Measurements from ENCODE around the gene STRN. TPM values are rescaled to one million over a fixed set of nuclear protein-coding genes. Genes with fewer than 3 reads are reported as not detected.
"Not testable (repeated sequence)": the region's sequence is repeated elsewhere in the genome, so short reads cannot be mapped to it uniquely, and the experiment has no call there.

STRN gene
- polyA plus RNA-seq, 3 donors, result 2.7 to 7.4 (median 5.6) TPM

- 92 to 98% (median 95%) methylated on average over 10 of the region's 10 CpGs for WGBS, 3 donors
- not testable (repeated sequence) for H3K27ac ChIP-seq (ENCODE audit: low read depth, low read length)
Measured at GRCh38 chr2:36922629-36923028, 43.7 kb downstream of the STRN start.

GRCh38 chr2:36921984-36922383, 44.4 kb downstream of the STRN start:
- WGBS, 3 donors, result 80 to 98% (median 88%) methylated on average over 3 of the region's 3 CpGs
- H3K27ac ChIP-seq (ENCODE audit: low read depth, low read length), result no peak overlapping the region

- no peak overlapping the region for H3K27ac ChIP-seq (ENCODE audit: low read depth, low read length)
- WGBS, 3 donors, result 82 to 94% (median 91%) methylated on average over 7 of the region's 7 CpGs
Measured at GRCh38 chr2:36919041-36919837, 47.1 kb downstream of the STRN start.

GRCh38 chr2:36918307-36918706, 48.0 kb downstream of the STRN start:
- H3K27ac ChIP-seq (ENCODE audit: low read depth, low read length), result no peak overlapping the region

GRCh38 chr2:36915627-36916026, 50.7 kb downstream of the STRN start:
- WGBS, 3 donors, result 90 to 97% (median 96%) methylated on average over 1 of the region's 1 CpG
- no peak overlapping the region for H3K27ac ChIP-seq (ENCODE audit: low read depth, low read length)

GRCh38 chr2:36912695-36913094, 53.6 kb downstream of the STRN start:
- H3K27ac ChIP-seq (ENCODE audit: low read depth, low read length), result no peak overlapping the region

GRCh38 chr2:36911012-36911411, 55.3 kb downstream of the STRN start:
- no peak overlapping the region for H3K27ac ChIP-seq (ENCODE audit: low read depth, low read length)

GRCh38 chr2:36906277-36906676, 60.1 kb downstream of the STRN start:
- 96 to 99% (median 97%) methylated on average over 4 of the region's 4 CpGs for WGBS, 3 donors
- no peak overlapping the region for H3K27ac ChIP-seq (ENCODE audit: low read depth, low read length)

GRCh38 chr2:36904636-36905035, 61.7 kb downstream of the STRN start:
- no peak overlapping the region for H3K27ac ChIP-seq (ENCODE audit: low read depth, low read length)
- 81 to 96% (median 91%) methylated on average over 6 of the region's 6 CpGs for WGBS, 3 donors

GRCh38 chr2:36902385-36903120, 63.8 kb downstream of the STRN start:
- WGBS, 3 donors, result 70 to 93% (median 82%) methylated on average over 5 of the region's 5 CpGs
- no peak overlapping the region for H3K27ac ChIP-seq (ENCODE audit: low read depth, low read length)

- WGBS, 3 donors, result 60 to 93% (median 84%) methylated on average over 7 of the region's 7 CpGs
- H3K27ac ChIP-seq (ENCODE audit: low read depth, low read length), result no peak overlapping the region
Measured at GRCh38 chr2:36892805-36893204, 73.5 kb downstream of the STRN start.

GRCh38 chr2:36889795-36890194, 76.5 kb downstream of the STRN start:
- no peak overlapping the region for H3K27ac ChIP-seq (ENCODE audit: low read depth, low read length)
- 62 to 93% (median 64%) methylated on average over 4 of the region's 4 CpGs for WGBS, 3 donors

GRCh38 chr2:36887095-36887494, 79.2 kb downstream of the STRN start:
- 97 to 98% (median 97%) methylated on average over 9 of the region's 9 CpGs for whole genome bisulfite sequencing, 3 donors

GRCh38 chr2:36886664-36887063, 79.7 kb downstream of the STRN start:
- WGBS, 3 donors, result 89 to 95% (median 94%) methylated on average over 1 of the region's 1 CpG
- no peak overlapping the region for H3K27ac ChIP-seq (ENCODE audit: low read depth, low read length)

More at GRCh38 chr2:36887095-36887494, 79.2 kb downstream of the STRN start:
- H3K27ac ChIP-seq (ENCODE audit: low read depth, low read length), result not testable (repeated sequence)

GRCh38 chr2:36885605-36886004, 80.7 kb downstream of the STRN start:
- 89 to 94% (median 92%) methylated on average over 3 of the region's 3 CpGs for whole genome bisulfite sequencing, 3 donors
- H3K27ac ChIP-seq (ENCODE audit: low read depth, low read length), result no peak overlapping the region

GRCh38 chr2:36882532-36882931, 83.8 kb downstream of the STRN start:
- WGBS, 3 donors, result 92 to 100% (median 97%) methylated on average over 3 of the region's 3 CpGs
- no peak overlapping the region for H3K27ac ChIP-seq (ENCODE audit: low read depth, low read length)

GRCh38 chr2:36881816-36882215, 84.5 kb downstream of the STRN start:
- no peak overlapping the region for H3K27ac ChIP-seq (ENCODE audit: low read depth, low read length)
- WGBS, 3 donors, result 47 to 100% (median 96%) methylated on average over 1 of the region's 1 CpG

GRCh38 chr2:36878429-36878828, 87.9 kb downstream of the STRN start:
- 95 to 97% (median 95%) methylated on average over 4 of the region's 4 CpGs for WGBS, 3 donors

GRCh38 chr2:36871068-36871707, 95.1 kb downstream of the STRN start:
- 84 to 97% (median 87%) methylated on average over 1 of the region's 1 CpG for WGBS, 3 donors
- H3K27ac ChIP-seq (ENCODE audit: low read depth, low read length), result no peak overlapping the region

More at GRCh38 chr2:36878429-36878828, 87.9 kb downstream of the STRN start:
- H3K27ac ChIP-seq (ENCODE audit: low read depth, low read length), result no peak overlapping the region

Data from adipose tissue (tissue), 3 donors.